Measurements from ENCODE around the gene HPDL. TPM values are rescaled to one million over a fixed set of nuclear protein-coding genes. Genes with fewer than 3 reads are reported as not detected.
"Not testable (repeated sequence)": the region's sequence is repeated elsewhere in the genome, so short reads cannot be mapped to it uniquely, and the experiment has no call there.

The HPDL gene
- total RNA-seq, result 0.36 and 0.59 TPM in 2 replicates

DNA sequence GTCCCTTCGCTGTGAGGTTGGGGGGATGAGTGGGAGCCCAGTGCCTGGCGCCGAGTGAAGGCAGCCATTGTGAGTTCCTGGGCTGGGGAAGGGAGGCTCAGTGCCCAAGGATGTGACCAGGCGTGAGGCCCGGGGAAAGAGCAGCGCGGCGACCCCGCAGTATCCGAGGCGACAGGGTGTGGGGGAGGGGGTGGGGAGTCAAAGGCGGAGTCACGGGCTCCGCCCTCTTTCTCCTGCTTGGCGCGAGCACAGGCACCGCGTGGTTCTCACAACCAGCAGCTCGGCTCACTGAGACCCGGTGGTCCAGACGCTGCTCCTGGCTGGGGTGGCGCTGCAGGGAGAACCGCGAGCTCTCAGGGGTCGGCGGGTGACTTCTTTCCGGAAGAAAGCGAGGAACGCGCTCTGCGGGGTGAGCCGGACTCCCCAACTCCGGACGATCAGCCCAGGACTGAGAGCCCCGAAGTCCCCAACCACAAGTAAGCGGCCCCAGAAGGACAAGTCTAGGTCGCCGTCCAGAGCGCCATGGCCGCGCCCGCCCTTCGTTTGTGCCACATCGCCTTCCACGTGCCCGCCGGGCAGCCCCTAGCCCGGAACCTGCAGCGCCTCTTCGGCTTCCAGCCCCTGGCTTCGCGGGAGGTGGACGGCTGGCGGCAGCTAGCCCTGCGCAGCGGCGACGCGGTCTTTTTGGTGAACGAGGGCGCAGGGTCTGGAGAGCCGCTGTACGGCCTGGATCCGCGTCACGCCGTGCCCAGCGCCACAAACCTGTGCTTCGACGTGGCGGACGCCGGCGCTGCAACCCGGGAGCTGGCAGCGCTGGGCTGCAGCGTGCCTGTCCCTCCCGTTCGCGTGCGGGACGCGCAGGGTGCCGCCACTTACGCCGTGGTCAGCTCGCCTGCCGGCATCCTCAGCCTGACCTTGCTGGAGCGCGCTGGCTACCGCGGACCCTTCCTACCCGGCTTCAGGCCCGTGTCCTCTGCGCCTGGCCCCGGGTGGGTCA is at the start of gene HPDL:
HPDL (plus strand) TSS at position 269 of the 997 bp plus-strand sequence; CDS start at position 523, 254 bp downstream.
- H3K27me3 ChIP-seq (ENCODE audit: insufficient read depth, low read length), result no peaks in the 10 kb centered on the region
- no peaks in the 10 kb centered on the region for H3K79me2 ChIP-seq (ENCODE audit: insufficient read depth, low read length)
- no peaks in the 10 kb centered on the region for H3K9me3 ChIP-seq (ENCODE audit: low read depth, low read length)
- H4K20me1 ChIP-seq (ENCODE audit: insufficient read depth, low read length), result no peaks in the 10 kb centered on the region
- TF ChIP-seq, protein P1, sequence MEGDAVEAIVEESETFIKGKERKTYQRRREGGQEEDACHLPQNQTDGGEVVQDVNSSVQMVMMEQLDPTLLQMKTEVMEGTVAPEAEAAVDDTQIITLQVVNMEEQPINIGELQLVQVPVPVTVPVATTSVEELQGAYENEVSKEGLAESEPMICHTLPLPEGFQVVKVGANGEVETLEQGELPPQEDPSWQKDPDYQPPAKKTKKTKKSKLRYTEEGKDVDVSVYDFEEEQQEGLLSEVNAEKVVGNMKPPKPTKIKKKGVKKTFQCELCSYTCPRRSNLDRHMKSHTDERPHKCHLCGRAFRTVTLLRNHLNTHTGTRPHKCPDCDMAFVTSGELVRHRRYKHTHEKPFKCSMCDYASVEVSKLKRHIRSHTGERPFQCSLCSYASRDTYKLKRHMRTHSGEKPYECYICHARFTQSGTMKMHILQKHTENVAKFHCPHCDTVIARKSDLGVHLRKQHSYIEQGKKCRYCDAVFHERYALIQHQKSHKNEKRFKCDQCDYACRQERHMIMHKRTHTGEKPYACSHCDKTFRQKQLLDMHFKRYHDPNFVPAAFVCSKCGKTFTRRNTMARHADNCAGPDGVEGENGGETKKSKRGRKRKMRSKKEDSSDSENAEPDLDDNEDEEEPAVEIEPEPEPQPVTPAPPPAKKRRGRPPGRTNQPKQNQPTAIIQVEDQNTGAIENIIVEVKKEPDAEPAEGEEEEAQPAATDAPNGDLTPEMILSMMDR (IDR thresholded peaks at IDR 0.05; ENCODE audit: extremely low read depth, low read depth, low read length), result no peak
- peaks cover 11% of the 10 kb centered on the region for H3K36me3 ChIP-seq (ENCODE audit: insufficient read depth, low read length)
- DNase-seq (ENCODE audit: insufficient read length, low spot score, missing footprints), result peak; percentile 89
- no peak within 1 kb of the TSS for H3K27ac ChIP-seq (ENCODE audit: low read depth, low read length)
- peak within 1 kb of the TSS; percentile 88 for H3K4me2 ChIP-seq (ENCODE audit: insufficient read depth, low read length)
- peak within 1 kb of the TSS; percentile 90 for H2AFZ ChIP-seq (ENCODE audit: low read length)
- H3K4me1 ChIP-seq (ENCODE audit: insufficient read depth, low read length), result peaks cover 8% of the 10 kb centered on the region
- H3K4me3 ChIP-seq (ENCODE audit: insufficient read depth, low read length), result peak within 1 kb of the TSS; percentile 74

DNA sequence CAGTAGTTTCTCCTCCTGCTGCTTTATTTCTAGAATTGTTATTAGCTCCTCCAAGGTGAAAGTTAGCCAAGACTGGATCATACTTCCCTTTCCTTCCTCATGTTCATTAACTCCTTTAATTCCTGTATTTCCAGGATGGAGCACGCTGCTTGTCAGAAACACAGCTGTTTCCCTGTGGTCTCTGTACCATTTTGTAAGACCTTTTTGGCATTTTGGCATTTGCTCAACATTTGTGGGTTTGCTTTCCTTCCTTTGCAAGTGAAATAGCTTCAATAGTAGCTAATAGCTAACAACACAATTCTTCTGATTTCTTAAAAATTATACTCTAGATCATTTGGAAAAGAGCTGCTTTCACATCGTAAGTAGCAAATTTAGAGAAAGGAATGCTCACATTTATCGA is 44.3 kb upstream of the HPDL start:
- no peaks in the 10 kb centered on the region for H3K4me1 ChIP-seq (ENCODE audit: insufficient read depth, low read length)
- no peaks in the 10 kb centered on the region for H3K9me3 ChIP-seq (ENCODE audit: low read depth, low read length)
- H3K4me3 ChIP-seq (ENCODE audit: insufficient read depth, low read length), result no peak overlapping the region
- H3K4me2 ChIP-seq (ENCODE audit: insufficient read depth, low read length), result no peak overlapping the region
- TF ChIP-seq, protein P1 (IDR thresholded peaks at IDR 0.05; ENCODE audit: extremely low read depth, low read depth, low read length), result no peak
- no peaks in the 10 kb centered on the region for H3K79me2 ChIP-seq (ENCODE audit: insufficient read depth, low read length)
- DNase-seq (ENCODE audit: insufficient read length, low spot score, missing footprints), result no peak
- no peaks in the 10 kb centered on the region for H4K20me1 ChIP-seq (ENCODE audit: insufficient read depth, low read length)
- no peak overlapping the region for H3K27ac ChIP-seq (ENCODE audit: low read depth, low read length)
- H3K36me3 ChIP-seq (ENCODE audit: insufficient read depth, low read length), result no peaks in the 10 kb centered on the region
- no peak overlapping the region for H2AFZ ChIP-seq (ENCODE audit: low read length)
- no peaks in the 10 kb centered on the region for H3K27me3 ChIP-seq (ENCODE audit: insufficient read depth, low read length)

DNA sequence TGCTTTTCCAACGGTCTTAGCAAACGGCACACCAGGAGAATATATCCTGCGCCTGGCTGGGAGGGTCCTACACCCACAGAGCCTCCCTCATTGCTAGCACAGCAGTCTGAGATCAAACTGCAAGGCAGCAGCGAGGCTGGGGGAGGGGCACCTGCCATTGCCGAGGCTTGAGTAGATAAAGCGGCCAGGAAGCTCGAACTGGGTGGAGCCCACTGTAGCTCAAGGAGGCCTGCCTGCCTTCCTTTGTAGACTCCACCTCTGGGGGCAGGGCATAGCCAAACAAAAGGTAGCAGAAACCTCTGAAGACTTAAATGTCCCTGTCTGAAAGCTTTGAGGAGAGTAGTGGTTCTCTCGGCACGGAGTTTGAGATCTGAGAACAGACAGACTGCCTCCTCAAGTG is 41.8 kb upstream of the HPDL start:
- not testable (repeated sequence) for H3K4me3 ChIP-seq (ENCODE audit: insufficient read depth, low read length); H3K27ac ChIP-seq (ENCODE audit: low read depth, low read length); H3K36me3 ChIP-seq (ENCODE audit: insufficient read depth, low read length); H2AFZ ChIP-seq (ENCODE audit: low read length); H4K20me1 ChIP-seq (ENCODE audit: insufficient read depth, low read length); DNase-seq (ENCODE audit: insufficient read length, low spot score, missing footprints); H3K79me2 ChIP-seq (ENCODE audit: insufficient read depth, low read length); H3K9me3 ChIP-seq (ENCODE audit: low read depth, low read length); H3K4me2 ChIP-seq (ENCODE audit: insufficient read depth, low read length); H3K4me1 ChIP-seq (ENCODE audit: insufficient read depth, low read length); H3K27me3 ChIP-seq (ENCODE audit: insufficient read depth, low read length)

DNA sequence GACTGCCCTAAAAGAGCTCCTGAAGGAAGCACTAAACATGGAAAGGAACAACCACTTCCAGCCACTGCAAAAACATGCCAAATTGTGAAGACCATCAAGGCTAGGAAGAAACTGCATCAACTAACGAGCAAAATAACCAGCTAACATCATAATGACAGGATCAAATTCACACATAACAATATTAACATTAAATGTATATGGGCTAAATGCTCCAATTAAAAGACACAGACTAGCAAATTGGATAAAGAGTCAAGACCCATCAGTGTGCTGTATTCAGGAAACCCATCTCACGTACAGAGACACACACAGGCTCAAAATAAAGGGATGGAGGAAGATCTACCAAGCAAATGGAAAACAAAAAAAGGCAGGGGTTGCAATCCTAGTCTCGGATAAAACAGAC is 40.2 kb upstream of the HPDL start:
- not testable (repeated sequence) for H3K4me3 ChIP-seq (ENCODE audit: insufficient read depth, low read length); H3K4me2 ChIP-seq (ENCODE audit: insufficient read depth, low read length); H3K4me1 ChIP-seq (ENCODE audit: insufficient read depth, low read length); H3K27me3 ChIP-seq (ENCODE audit: insufficient read depth, low read length); H3K79me2 ChIP-seq (ENCODE audit: insufficient read depth, low read length); DNase-seq (ENCODE audit: insufficient read length, low spot score, missing footprints); H4K20me1 ChIP-seq (ENCODE audit: insufficient read depth, low read length); H3K36me3 ChIP-seq (ENCODE audit: insufficient read depth, low read length); H3K9me3 ChIP-seq (ENCODE audit: low read depth, low read length); H2AFZ ChIP-seq (ENCODE audit: low read length); H3K27ac ChIP-seq (ENCODE audit: low read depth, low read length)

DNA sequence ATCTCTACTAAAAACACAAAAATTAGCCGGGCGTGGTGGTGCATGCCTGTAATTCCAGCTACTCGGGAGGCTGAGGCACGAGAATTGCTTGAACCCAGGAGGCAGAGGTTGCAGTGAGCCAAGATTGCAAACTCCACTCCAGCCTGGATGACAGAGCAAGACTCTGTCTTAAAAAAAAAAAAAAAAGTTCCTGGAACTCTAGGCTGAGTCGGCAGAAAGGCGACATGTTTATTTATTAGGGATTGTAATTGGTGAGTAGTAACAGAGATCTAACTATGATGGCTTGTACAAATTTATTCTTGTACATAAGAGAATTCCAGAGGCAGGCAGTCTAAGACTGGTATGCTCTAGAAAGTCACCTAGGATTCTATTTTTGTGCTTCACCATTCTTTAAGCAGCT is 35.7 kb upstream of the HPDL start:
- H3K4me2 ChIP-seq (ENCODE audit: insufficient read depth, low read length); H3K4me3 ChIP-seq (ENCODE audit: insufficient read depth, low read length); H3K27me3 ChIP-seq (ENCODE audit: insufficient read depth, low read length); H3K27ac ChIP-seq (ENCODE audit: low read depth, low read length); H3K79me2 ChIP-seq (ENCODE audit: insufficient read depth, low read length); H3K36me3 ChIP-seq (ENCODE audit: insufficient read depth, low read length); H4K20me1 ChIP-seq (ENCODE audit: insufficient read depth, low read length); H3K9me3 ChIP-seq (ENCODE audit: low read depth, low read length); H3K4me1 ChIP-seq (ENCODE audit: insufficient read depth, low read length); DNase-seq (ENCODE audit: insufficient read length, low spot score, missing footprints); H2AFZ ChIP-seq (ENCODE audit: low read length): not testable (repeated sequence)

Measured in osteoblast (primary cell).